ENCODE data around the gene VPS25. TPM values are rescaled to one million over a fixed set of nuclear protein-coding genes. Genes with fewer than 3 reads are reported as not detected.

Gene VPS25
- total RNA-seq, 1 experiment from 2014 or later: 103 TPM

DNA sequence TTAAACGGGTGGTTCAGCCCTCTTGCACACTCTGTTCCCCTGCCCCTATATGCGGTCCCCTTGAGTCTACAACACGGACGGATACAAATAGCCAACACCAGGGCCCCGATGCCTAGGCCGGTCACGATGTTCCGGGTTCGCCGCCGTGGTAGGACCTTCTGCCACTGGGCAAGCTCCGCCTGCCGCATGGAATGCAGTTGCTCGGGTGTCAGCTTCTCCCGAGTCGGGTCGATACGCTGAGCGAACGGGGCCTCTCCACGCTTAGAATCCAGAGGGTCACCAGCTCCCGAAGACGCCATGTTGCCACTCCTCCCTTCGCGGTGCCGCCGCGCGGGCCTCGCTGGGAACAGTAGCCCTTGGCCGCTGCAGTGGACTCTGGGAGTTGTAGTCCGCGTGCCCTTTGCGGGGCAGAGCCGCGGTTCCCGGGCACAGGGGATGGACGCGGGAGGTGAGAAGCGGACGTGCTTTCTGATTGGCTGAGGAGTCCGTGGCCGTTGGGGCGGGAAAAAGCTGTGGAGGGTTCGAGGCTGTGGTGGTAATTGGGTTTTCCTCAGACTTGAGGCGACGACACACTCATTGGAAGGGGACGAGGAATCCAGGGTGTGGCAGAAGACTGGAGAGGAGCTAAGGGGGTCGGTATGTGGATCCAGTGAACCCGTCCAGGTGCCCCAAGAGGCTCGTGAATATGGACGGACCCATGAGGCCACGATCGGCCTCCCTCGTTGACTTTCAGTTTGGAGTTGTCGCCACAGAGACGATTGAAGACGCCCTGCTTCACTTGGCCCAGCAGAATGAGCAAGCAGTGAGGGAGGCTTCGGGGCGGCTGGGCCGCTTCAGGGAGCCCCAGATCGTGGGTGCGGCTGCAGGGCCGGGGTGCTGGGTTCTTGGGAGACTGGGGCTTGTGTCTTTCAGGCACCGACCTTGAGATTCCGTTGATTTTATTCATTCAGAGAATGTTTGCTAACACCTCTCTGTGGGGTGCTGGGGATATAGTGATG is 25.4 kb downstream of the VPS25 start, which contains the start of the genes CNTD1 and COA3:
CNTD1 (plus strand) TSS at position 479 of the 998 bp plus-strand sequence; CDS start at position 686, 207 bp downstream.
COA3 (minus strand) TSS at position 322 of the 998 bp plus-strand sequence; CDS start at position 299, 23 bp downstream.
- Mint-ChIP-seq H3K4me3 (ENCODE audit: unreplicated experiment) (peak within 1 kb of the TSS; percentile 77), H3K27me3 (ENCODE audit: insufficient read depth, unreplicated experiment) (no peaks in the 10 kb centered on the region), H3K4me1 (ENCODE audit: low read depth, unreplicated experiment) (peaks cover 8% of the 10 kb centered on the region), H3K27ac (ENCODE audit: unreplicated experiment) (peak within 1 kb of the TSS; percentile 71), H3K9me3 (ENCODE audit: unreplicated experiment) (no peaks in the 10 kb centered on the region), H3K36me3 (ENCODE audit: insufficient read depth, unreplicated experiment) (peaks cover 6% of the 10 kb centered on the region)
- Histone ChIP-seq H3K4me1 (peaks cover 23% of the 10 kb centered on the region), H3K9me3 (no peaks in the 10 kb centered on the region), H3K36me3 (ENCODE audit: control insufficient read depth, insufficient read depth, low read length) (0 out of 2 replicates have a peak, but pooled peaks cover 1% of the 10 kb centered on the region), H3K4me3 (ENCODE audit: low read depth, low read length) (peak within 1 kb of the TSS; percentile 72), H3K27me3 (replicated peaks; ENCODE audit: control insufficient read depth, insufficient read depth, low read length) (no peaks in the 10 kb centered on the region)
- intact Hi-C loops (cut with micrococcal nuclease; ENCODE audit: unreplicated experiment): no loop called here
- BruUV-seq (replicated peaks): no TSS peak
- peak; percentile 93 for DNase-seq
- ChIA-PET POLR2A (interaction anchor here (0.5 to 2.0 kb wide), 6 partner anchors 25 to 514 kb away, joined by 3 to 12 read pairs (median 7); partner anchors contain the start of genes BECN1, RPL27 and VPS25), CTCF (interaction anchor here (0.7 to 1.9 kb wide), 5 partner anchors 22 to 221 kb away, joined by 3 to 11 read pairs (median 4); partner anchors contain the start of genes BECN1 and PSMC3IP)
- TF ChIP-seq, protein P1, sequence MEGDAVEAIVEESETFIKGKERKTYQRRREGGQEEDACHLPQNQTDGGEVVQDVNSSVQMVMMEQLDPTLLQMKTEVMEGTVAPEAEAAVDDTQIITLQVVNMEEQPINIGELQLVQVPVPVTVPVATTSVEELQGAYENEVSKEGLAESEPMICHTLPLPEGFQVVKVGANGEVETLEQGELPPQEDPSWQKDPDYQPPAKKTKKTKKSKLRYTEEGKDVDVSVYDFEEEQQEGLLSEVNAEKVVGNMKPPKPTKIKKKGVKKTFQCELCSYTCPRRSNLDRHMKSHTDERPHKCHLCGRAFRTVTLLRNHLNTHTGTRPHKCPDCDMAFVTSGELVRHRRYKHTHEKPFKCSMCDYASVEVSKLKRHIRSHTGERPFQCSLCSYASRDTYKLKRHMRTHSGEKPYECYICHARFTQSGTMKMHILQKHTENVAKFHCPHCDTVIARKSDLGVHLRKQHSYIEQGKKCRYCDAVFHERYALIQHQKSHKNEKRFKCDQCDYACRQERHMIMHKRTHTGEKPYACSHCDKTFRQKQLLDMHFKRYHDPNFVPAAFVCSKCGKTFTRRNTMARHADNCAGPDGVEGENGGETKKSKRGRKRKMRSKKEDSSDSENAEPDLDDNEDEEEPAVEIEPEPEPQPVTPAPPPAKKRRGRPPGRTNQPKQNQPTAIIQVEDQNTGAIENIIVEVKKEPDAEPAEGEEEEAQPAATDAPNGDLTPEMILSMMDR (IDR thresholded peaks at IDR 0.05; ENCODE audit: insufficient read depth in 1 of 2, low read depth in 1 of 2, low read length in 1 of 2, severe bottlenecking in 1 of 2, unreplicated experiment in 1 of 2): peak in 1 of 2 experiments; percentile 1

DNA sequence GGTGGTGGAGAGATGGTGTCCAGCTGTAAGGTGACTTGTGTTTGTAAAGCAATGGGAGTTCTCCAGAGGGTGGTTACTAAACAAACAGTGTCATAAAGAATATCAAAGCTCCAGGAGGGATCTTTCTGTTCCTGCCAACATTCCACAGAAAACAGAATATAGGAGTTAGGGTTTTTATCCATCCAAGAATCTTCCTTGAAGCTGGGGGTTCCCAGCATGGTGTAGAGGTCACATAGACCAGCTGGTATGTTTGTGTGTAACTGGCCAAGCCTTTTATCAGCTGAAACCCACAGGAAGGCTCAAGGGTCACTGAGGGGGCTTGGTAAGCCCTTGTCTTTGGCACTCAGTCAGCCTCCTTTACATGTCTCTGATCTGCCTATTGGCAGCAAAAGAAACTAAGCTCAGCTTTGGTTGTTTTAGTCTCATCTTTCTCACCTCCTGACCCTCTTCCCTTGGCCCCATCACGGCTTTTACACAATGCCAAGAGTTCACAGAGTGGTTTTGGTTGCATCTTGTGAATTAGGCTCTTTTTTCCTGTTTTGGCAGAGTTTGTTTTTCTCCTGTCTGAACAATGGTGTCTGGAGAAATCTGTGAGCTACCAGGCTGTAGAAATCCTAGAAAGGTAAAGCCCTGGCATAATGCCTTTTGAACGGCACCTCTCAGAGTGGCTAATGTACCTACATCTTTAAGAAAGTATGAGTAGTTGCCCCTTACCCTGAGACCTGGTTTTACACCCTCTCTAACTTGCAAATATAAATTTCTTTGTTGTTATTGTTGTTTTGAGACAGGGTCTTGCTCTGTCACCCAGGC is 30.0 kb downstream of the VPS25 start:
- H3K4me3 ChIP-seq (ENCODE audit: low read depth, low read length): no peak overlapping the region
- H3K9me3 ChIP-seq: no peaks in the 10 kb centered on the region
- ChIA-PET POLR2A (interaction anchor here (0.6 to 1.0 kb wide), 2 partner anchors 21 to 239 kb away, joined by 3 to 6 read pairs; partner anchors contain the start of gene BECN1), CTCF (interaction anchor here (1.2 to 1.5 kb wide), 2 partner anchors 21 to 40 kb away, joined by 5 to 6 read pairs; partner anchors contain the start of gene BECN1)
- peaks cover 19% of the 10 kb centered on the region for H3K36me3 Mint-ChIP-seq (ENCODE audit: insufficient read depth, unreplicated experiment)
- H3K4me3 Mint-ChIP-seq (ENCODE audit: unreplicated experiment): no peak overlapping the region
- no peak overlapping the region for H3K27ac Mint-ChIP-seq (ENCODE audit: unreplicated experiment)
- peaks cover 24% of the 10 kb centered on the region for H3K4me1 ChIP-seq
- H3K27me3 ChIP-seq (replicated peaks; ENCODE audit: control insufficient read depth, insufficient read depth, low read length): no peaks in the 10 kb centered on the region
- DNase-seq: no peak
- no peaks in the 10 kb centered on the region for H3K27me3 Mint-ChIP-seq (ENCODE audit: insufficient read depth, unreplicated experiment)
- intact Hi-C loops (cut with micrococcal nuclease; ENCODE audit: unreplicated experiment): no loop called here
- H3K4me1 Mint-ChIP-seq (ENCODE audit: low read depth, unreplicated experiment): peaks cover 14% of the 10 kb centered on the region
- TF ChIP-seq, protein P1 (IDR thresholded peaks at IDR 0.05; ENCODE audit: insufficient read depth in 1 of 2, low read depth in 1 of 2, low read length in 1 of 2, severe bottlenecking in 1 of 2, unreplicated experiment in 1 of 2): no peak
- no peaks in the 10 kb centered on the region for H3K36me3 ChIP-seq (ENCODE audit: control insufficient read depth, insufficient read depth, low read length)
- no peaks in the 10 kb centered on the region for H3K9me3 Mint-ChIP-seq (ENCODE audit: unreplicated experiment)
- BruUV-seq (replicated peaks): no TSS peak

All from Caco-2 (cell line).